HG03571 (cell line): ENCODE results near the gene PDE1C.

Experiments
- ATAC-seq: cut with Tn5 transposase; IDR thresholded peaks from one replicate; pipeline ENCODE4 v1.9.1; 2021; ENCODE audit not compliant: unreplicated experiment

The PDE1C gene

GRCh38 chr7:31950091-31950755 is 120.0 kb downstream of the PDE1C start:
- ATAC-seq: no peak

GRCh38 chr7:31948029-31948428 is 122.2 kb downstream of the PDE1C start:
- no peak for ATAC-seq

- ATAC-seq: no peak
Observed at GRCh38 chr7:31940167-31940566, 130.0 kb downstream of the PDE1C start.

GRCh38 chr7:31939076-31939475 is 131.1 kb downstream of the PDE1C start:
- no peak for ATAC-seq

- no peak for ATAC-seq
Observed at GRCh38 chr7:31938650-31939049, 131.6 kb downstream of the PDE1C start.

GRCh38 chr7:31937982-31938381 is 132.2 kb downstream of the PDE1C start:
- ATAC-seq: no peak

DNA sequence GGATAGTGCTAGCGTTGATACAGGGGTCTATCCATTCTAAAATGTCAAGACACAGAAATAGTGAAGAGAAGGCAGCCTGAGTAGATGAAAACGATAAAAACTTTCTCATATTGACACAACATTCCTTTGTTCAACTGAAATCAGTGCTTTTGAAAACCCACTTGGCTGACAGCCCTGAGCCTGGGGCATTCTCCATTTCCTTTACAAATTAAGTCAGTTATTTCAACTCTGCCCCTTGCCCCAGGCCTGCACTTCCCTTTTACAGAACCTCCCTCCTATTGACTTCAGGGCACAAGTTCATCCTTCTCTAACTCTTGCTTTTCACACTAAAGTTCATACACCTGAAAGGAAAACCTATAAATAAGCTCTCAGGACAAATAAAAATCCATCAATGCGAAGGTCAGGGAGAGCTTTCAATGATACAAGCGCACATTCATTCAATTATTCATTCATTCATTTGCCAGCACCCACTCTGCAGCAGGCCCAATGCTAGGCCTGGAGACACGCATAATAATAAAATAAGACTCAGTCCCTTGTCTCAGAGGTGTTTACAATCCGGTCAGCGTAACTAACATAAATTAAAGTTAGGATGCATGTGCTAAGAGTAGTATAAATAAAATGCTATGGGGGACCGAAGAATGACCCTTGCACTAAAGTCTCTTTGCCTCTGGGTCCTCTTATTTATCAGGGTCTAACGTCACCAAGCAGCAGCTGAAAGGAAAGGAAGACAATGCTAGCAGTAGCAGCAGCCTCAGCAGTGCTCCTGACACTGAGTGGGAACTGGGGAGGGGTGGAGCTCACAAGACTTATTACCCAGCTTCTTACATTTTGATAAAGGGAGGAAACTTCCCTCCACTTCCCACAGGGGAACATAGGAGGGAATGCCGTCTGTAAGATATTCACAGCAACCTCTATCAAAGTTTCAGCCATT is 134.8 kb downstream of the PDE1C start:
- no peak for ATAC-seq

DNA sequence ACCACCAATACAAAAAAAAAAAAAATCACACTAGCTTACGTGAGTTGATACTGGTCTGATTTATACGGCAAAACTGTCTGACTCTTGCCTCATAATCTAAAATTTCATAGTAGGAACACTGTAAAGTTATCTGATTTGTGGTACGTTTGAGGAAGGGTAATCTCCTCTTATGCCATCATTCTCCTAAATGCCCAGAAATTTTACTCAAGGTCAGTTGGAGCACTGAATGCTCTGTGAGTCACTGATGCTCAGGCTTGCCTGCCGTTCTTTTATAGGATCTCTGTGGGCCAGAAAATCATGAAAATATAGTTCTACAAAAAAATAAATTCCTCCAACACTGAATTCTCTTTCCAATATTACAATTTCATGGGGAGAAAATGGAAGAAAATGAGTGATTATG is 135.7 kb downstream of the PDE1C start:
- ATAC-seq: no peak

DNA sequence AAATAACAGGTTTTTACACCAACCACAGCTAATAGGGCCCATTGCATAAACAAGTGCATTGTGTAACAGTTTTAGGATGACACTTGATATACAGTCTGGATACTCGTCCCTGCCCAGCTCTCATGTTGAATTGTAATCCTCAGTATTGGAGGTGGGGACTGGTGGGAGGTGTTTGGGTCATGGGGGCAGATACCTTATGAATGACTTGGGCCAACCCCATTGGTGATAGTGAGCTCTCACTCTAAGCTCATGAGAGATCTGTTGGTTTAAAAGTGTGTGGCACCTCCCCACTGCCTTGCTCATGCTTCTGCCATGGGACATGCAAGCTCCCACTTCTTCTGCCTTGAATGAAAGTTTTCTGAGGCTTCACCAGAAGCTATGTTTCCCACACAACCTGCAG is 136.7 kb downstream of the PDE1C start:
- ATAC-seq: no peak

DNA sequence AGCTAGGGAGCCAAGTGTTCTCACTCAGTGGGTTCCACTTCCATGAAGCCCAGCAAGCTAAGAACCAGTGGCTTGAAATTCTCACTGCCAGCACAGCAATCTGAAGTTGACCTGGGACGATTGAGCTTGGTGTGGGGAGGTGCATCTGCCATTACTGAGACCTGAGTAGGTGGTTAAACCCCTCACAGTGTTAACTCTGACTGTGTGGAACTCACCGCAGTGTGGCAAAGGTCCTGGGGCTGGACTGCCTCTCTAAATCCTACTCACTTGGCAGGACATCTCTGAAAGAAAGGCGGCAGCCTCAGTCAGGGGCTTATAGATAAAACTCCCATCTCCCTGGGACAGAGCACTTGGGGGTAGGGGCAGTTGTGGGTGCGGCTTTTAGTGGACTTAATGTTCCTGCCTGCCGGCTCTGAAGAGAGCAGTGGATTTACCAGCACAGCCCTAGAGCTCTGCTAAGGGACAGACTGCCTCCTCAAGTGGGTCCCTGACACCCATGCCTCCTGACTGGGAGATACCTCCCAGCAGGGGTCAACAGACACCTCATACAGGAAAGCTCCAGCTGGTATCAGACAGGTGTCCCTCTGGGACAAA is 143.1 kb downstream of the PDE1C start:
- ATAC-seq: no peak

DNA sequence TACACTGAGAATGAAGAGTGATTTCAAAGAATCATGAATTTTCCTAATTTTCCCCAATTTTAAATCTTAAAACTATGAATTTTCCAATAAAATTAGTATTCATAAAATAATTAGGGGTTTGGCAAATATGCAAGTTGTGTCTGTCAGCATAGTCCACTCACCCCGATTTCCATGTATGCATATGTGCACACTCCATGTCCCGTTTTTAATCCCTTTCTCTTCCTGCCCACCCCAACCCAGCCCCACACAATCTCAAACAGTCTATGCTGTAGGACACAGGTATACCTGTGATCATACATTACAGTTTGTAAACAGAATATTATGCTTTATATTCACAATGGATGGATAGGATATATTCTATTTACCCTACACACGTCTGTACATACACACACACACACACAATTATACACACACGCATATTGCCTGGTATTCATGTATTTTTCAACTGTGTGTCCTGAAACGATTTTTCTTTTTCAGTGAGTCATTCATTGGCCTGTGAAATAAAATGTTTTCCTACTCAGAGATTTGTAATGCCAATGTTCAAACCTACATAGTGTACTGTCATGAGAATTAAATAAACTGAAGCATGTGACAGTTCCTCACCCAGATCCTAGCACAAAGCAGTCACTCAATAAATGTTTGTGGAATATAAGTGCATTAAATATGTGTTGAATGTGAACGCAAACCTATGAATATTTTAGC is 144.3 kb downstream of the PDE1C start:
- ATAC-seq: no peak

DNA sequence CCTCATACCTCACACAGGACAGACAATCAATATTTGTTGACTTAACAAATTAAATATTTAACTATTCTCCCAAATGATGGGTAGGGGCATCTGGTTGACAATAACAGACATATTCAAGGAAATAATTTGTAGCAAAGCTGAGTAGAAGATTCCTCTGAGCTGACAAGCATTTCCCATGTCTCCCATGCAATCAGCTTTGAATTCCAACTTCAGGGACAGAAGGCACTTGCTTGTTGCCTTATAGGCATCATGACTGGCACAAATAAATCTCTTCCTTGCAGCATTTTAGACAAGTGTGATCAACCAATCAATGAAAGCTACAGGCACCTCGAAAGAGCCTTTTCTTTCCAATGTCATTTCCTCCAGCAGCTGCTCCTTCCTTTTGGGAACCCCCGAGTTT is 146.0 kb downstream of the PDE1C start:
- no peak for ATAC-seq

- no peak for ATAC-seq
Observed at GRCh38 chr7:31922848-31923247, 147.4 kb downstream of the PDE1C start.

- no peak for ATAC-seq
Observed at GRCh38 chr7:31921047-31921446, 149.2 kb downstream of the PDE1C start.

GRCh38 chr7:31919678-31920369 is 150.4 kb downstream of the PDE1C start:
- no peak for ATAC-seq

GRCh38 chr7:31918706-31919393 is 151.4 kb downstream of the PDE1C start:
- ATAC-seq: no peak

DNA sequence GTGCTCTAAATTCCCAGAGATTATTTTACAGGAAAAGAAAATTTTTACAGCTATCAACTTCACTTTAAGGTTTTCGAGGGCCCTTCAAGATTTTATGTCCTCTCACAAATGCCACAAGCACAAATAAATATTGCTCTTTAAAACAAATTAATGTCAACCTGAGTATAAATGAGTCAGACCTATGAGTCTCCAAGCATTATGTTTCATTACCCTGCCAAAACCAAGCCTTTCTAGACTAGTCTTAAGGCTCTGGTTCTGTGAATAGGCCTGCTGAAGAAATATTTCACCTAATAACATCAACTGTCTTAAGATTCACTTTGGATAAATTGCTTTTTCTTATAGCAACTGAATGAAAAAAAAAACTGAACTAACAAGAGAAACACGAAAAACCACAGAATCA is 153.0 kb downstream of the PDE1C start:
- no peak for ATAC-seq

- no peak for ATAC-seq
Observed at GRCh38 chr7:31910191-31910590, 160.0 kb downstream of the PDE1C start.

- no peak for ATAC-seq
Observed at GRCh38 chr7:31906479-31907171, 163.6 kb downstream of the PDE1C start.

GRCh38 chr7:31903962-31904361 is 166.2 kb downstream of the PDE1C start:
- ATAC-seq: no peak
